Measurements from ENCODE around the gene PLEKHO1.

Gene PLEKHO1

GRCh38 chr1:150146849-150147542 is 2.7 kb upstream of the PLEKHO1 start:
- WGBS = 96% methylated on average over 6 of the region's 10 CpGs
- no peak overlapping the region for H3K14ac ChIP-seq (ENCODE audit: low read length in 2 of 2)

DNA sequence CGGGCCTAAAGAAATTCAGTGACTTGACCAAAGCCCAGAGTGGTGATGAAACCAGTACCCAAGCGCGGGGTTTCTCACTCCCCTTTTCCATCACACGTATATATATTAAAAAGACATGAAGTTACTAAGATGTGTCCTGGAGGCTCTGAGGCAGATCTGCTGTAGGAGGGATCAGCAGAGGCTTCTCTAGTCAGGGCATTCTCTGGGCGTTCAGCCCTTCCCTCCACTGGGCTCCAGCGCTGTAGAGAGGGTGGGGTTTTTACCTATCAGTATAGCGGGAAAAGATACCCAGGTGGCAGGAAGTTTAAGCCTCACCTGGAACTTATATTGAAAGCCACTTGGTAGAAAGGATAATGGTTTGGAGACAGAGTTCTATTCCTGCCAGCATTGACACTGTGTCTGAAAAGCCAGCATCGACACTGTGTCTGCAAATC is 862 bp upstream of the PLEKHO1 start:
- Histone ChIP-seq H3K27me3 (ENCODE audit: control insufficient read depth in 1 of 2, insufficient read depth in 1 of 2, low read length in 2 of 2) (no peaks in the 10 kb centered on the region), H3K23ac (ENCODE audit: low read length in 2 of 2) (no peak overlapping the region), H2AFZ (ENCODE audit: low read depth, low read length) (no peak overlapping the region), H2BK5ac (ENCODE audit: low read depth, low read length, poor library complexity, severe bottlenecking) (no peak overlapping the region), H2AK5ac (ENCODE audit: low read length, severe bottlenecking) (no peak overlapping the region), H3K4me3 (ENCODE audit: insufficient read depth in 1 of 2, low read depth in 1 of 2, low read length in 2 of 2) (peak overlapping the region in 1 of 2 experiments; percentile 80), H4K8ac (ENCODE audit: low read length) (no peak overlapping the region), H3K27ac (ENCODE audit: low read length, poor library complexity, severe bottlenecking) (peak overlapping the region; percentile 76), H4K91ac (ENCODE audit: low read length) (no peak overlapping the region), H3K9ac (ENCODE audit: low read length) (peak overlapping the region; percentile 98), H3K79me1 (replicated peaks; ENCODE audit: low read length, poor library complexity, severe bottlenecking) (no peaks in the 10 kb centered on the region), H3K9me3 (ENCODE audit: control insufficient read depth, low read length) (no peaks in the 10 kb centered on the region), H2BK15ac (ENCODE audit: low read depth, poor library complexity, severe bottlenecking) (no peak overlapping the region), H2BK120ac (ENCODE audit: low read depth, low read length) (no peak overlapping the region), H2BK12ac (ENCODE audit: low read length in 2 of 2) (no peak overlapping the region), H3K4ac (ENCODE audit: low read depth in 1 of 2, low read length in 2 of 2) (peak overlapping the region in 1 of 2 experiments; percentile 77), H3K18ac (ENCODE audit: low read depth in 1 of 2, low read length in 2 of 2) (no peak overlapping the region), H3K14ac (ENCODE audit: low read length in 2 of 2) (no peak overlapping the region), H3K4me2 (ENCODE audit: low read length, poor library complexity, severe bottlenecking) (peak overlapping the region; percentile 96), H3K36me3 (ENCODE audit: control insufficient read depth in 1 of 2, insufficient read depth in 2 of 2, low read depth in 1 of 2, low read length in 2 of 2) (peaks cover 4 to 24% of the 10 kb centered on the region in 2 experiments), H3K4me1 (ENCODE audit: control insufficient read depth, insufficient read depth, low read depth, low read length) (peaks cover 11% of the 10 kb centered on the region)
- peak; percentile 33 for DNase-seq
- 13% methylated on average over 4 of the region's 8 CpGs for WGBS

More at GRCh38 chr1:150146849-150147542, 2.7 kb upstream of the PLEKHO1 start:
- no peak overlapping the region for H3K27ac ChIP-seq (ENCODE audit: low read length, poor library complexity, severe bottlenecking)
- H3K4ac ChIP-seq (ENCODE audit: low read depth in 1 of 2, low read length in 2 of 2) = no peak overlapping the region
- no peaks in the 10 kb centered on the region for H3K9me3 ChIP-seq (ENCODE audit: control insufficient read depth, low read length)
- no peak overlapping the region for H2BK5ac ChIP-seq (ENCODE audit: low read depth, low read length, poor library complexity, severe bottlenecking)
- no peak overlapping the region for H4K8ac ChIP-seq (ENCODE audit: low read length)
- H3K4me1 ChIP-seq (ENCODE audit: control insufficient read depth, insufficient read depth, low read depth, low read length) = peaks cover 3% of the 10 kb centered on the region
- no peak overlapping the region for H3K4me3 ChIP-seq (ENCODE audit: insufficient read depth in 1 of 2, low read depth in 1 of 2, low read length in 2 of 2)
- H3K4me2 ChIP-seq (ENCODE audit: low read length, poor library complexity, severe bottlenecking) = no peak overlapping the region
- H2AK5ac ChIP-seq (ENCODE audit: low read length, severe bottlenecking) = no peak overlapping the region
- no peak overlapping the region for H3K9ac ChIP-seq (ENCODE audit: low read length)
- H3K27me3 ChIP-seq (ENCODE audit: control insufficient read depth in 1 of 2, insufficient read depth in 1 of 2, low read length in 2 of 2) = no peaks in the 10 kb centered on the region
- no peaks in the 10 kb centered on the region for H3K79me1 ChIP-seq (replicated peaks; ENCODE audit: low read length, poor library complexity, severe bottlenecking)
- no peak overlapping the region for H4K91ac ChIP-seq (ENCODE audit: low read length)
- peaks cover 3 to 13% of the 10 kb centered on the region in 2 experiments for H3K36me3 ChIP-seq (ENCODE audit: control insufficient read depth in 1 of 2, insufficient read depth in 2 of 2, low read depth in 1 of 2, low read length in 2 of 2)
- H2BK15ac ChIP-seq (ENCODE audit: low read depth, poor library complexity, severe bottlenecking) = no peak overlapping the region
- DNase-seq = no peak
- no peak overlapping the region for H2BK120ac ChIP-seq (ENCODE audit: low read depth, low read length)
- no peak overlapping the region for H3K18ac ChIP-seq (ENCODE audit: low read depth in 1 of 2, low read length in 2 of 2)
- no peak overlapping the region for H2BK12ac ChIP-seq (ENCODE audit: low read length in 2 of 2)
- no peak overlapping the region for H3K23ac ChIP-seq (ENCODE audit: low read length in 2 of 2)
- no peak overlapping the region for H2AFZ ChIP-seq (ENCODE audit: low read depth, low read length)

DNA sequence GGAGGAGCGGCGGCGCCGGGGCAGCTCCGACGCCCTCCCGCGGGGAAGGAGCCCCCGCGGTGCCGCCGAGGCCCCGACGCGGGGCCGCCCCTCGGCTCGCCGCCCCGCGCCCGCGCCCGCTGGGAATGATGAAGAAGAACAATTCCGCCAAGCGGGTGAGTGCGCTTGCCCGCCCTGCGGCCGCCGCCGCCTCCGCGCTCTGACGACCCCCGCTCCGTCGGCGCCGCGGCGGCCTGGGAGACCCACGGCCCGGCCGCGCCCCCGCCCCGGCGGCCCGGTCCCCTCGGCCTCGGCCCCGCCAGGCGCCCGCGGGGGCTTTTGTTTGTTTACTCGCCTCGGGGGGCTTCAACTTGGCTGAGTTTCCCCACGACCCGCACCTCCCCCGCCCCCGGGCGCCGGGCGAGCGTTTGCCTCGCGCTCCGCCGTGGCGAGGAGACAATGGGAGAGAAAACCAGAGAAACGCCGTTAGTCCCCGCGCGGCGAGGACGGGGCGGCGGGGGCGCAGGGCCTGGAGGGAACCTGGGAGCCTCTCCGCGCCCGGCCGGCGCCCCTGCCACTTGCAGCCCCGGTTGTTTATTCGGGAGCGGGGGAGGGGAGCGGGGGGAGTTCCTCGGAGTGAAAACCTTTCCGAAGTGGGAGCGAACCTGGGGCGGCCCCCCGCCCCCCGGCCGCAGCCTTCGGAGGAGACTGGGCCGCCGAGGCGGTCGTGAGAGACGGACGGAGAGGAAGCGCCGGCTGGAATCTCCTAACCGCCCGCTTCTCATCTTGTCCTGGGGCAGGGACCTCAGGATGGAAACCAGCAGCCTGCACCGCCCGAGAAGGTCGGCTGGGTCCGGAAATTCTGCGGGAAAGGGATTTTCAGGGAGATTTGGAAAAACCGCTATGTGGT is 661 bp downstream of the PLEKHO1 start:
- peak overlapping the region; percentile 75 for H3K4me2 ChIP-seq (ENCODE audit: low read length, poor library complexity, severe bottlenecking)
- H3K79me1 ChIP-seq (replicated peaks; ENCODE audit: low read length, poor library complexity, severe bottlenecking) = peaks cover 2% of the 10 kb centered on the region
- under 1% methylated on average over 95 of the region's 114 CpGs for WGBS
- H2BK15ac ChIP-seq (ENCODE audit: low read depth, poor library complexity, severe bottlenecking) = peak overlapping the region; percentile 4
- peak overlapping the region; percentile 81 to 96 for H3K4me3 ChIP-seq (ENCODE audit: insufficient read depth in 1 of 2, low read depth in 1 of 2, low read length in 2 of 2)
- H3K18ac ChIP-seq (ENCODE audit: low read depth in 1 of 2, low read length in 2 of 2) = peak overlapping the region; percentile 67 to 87
- H2BK120ac ChIP-seq (ENCODE audit: low read depth, low read length) = peak overlapping the region; percentile 91
- H3K14ac ChIP-seq (ENCODE audit: low read length in 2 of 2) = peak overlapping the region; percentile 47 to 82
- DNase-seq = peak; percentile 43
- peak overlapping the region; percentile 50 for H4K8ac ChIP-seq (ENCODE audit: low read length)
- peak overlapping the region in 1 of 2 experiments; percentile 56 for H3K23ac ChIP-seq (ENCODE audit: low read length in 2 of 2)
- peaks cover 14 to 32% of the 10 kb centered on the region in 2 experiments for H3K36me3 ChIP-seq (ENCODE audit: control insufficient read depth in 1 of 2, insufficient read depth in 2 of 2, low read depth in 1 of 2, low read length in 2 of 2)
- H2BK5ac ChIP-seq (ENCODE audit: low read depth, low read length, poor library complexity, severe bottlenecking) = peak overlapping the region; percentile 68
- H3K9ac ChIP-seq (ENCODE audit: low read length) = peak overlapping the region; percentile 98
- no peak overlapping the region for H2AK5ac ChIP-seq (ENCODE audit: low read length, severe bottlenecking)
- no peak overlapping the region for H4K91ac ChIP-seq (ENCODE audit: low read length)
- H3K27me3 ChIP-seq (ENCODE audit: control insufficient read depth in 1 of 2, insufficient read depth in 1 of 2, low read length in 2 of 2) = no peaks in the 10 kb centered on the region
- H3K27ac ChIP-seq (ENCODE audit: low read length, poor library complexity, severe bottlenecking) = peak overlapping the region; percentile 54
- no peak overlapping the region for H2BK12ac ChIP-seq (ENCODE audit: low read length in 2 of 2)
- H3K4ac ChIP-seq (ENCODE audit: low read depth in 1 of 2, low read length in 2 of 2) = peak overlapping the region; percentile 51 to 93
- no peaks in the 10 kb centered on the region for H3K9me3 ChIP-seq (ENCODE audit: control insufficient read depth, low read length)
- peak overlapping the region; percentile 55 for H2AFZ ChIP-seq (ENCODE audit: low read depth, low read length)
- peaks cover 15% of the 10 kb centered on the region for H3K4me1 ChIP-seq (ENCODE audit: control insufficient read depth, insufficient read depth, low read depth, low read length)

Measured in mesenchymal stem cell (in vitro differentiated cells and primary cell).